MV-4-11 (cell line): Measurements from ENCODE around the gene FADS2.
"Not testable (repeated sequence)": the region's sequence is repeated elsewhere in the genome, so short reads cannot be mapped to it uniquely, and the experiment has no call there.

Source experiments
- DNase-seq: peaks from one replicate; lab custom pipeline; 2025; lab: John Stamatoyannopoulos, UW

Gene FADS2

GRCh38 chr11:61868571-61869428 lies 40.7 kb downstream of the FADS2 start:
- no peak for DNase-seq

- no peak for DNase-seq
These were observed 41.3 kb downstream of the FADS2 start for GRCh38 chr11:61869429-61869707.

- no peak for DNase-seq
These were observed 41.8 kb downstream of the FADS2 start for GRCh38 chr11:61869708-61870451.

GRCh38 chr11:61870541-61871031 lies 42.5 kb downstream of the FADS2 start:
- DNase-seq = no peak

- DNase-seq = peak; percentile 36
These were observed 43.1 kb downstream of the FADS2 start for GRCh38 chr11:61871158-61871597.

GRCh38 chr11:61872935-61873565 lies 45.0 kb downstream of the FADS2 start:
- no peak for DNase-seq

GRCh38 chr11:61873588-61874376 lies 45.7 kb downstream of the FADS2 start:
- DNase-seq = no peak

GRCh38 chr11:61874377-61874809 lies 46.3 kb downstream of the FADS2 start:
- no peak for DNase-seq

GRCh38 chr11:61874853-61875252 lies 46.8 kb downstream of the FADS2 start:
- DNase-seq = no peak

- DNase-seq = no peak
These were observed 47.6 kb downstream of the FADS2 start for GRCh38 chr11:61875698-61876097.

- DNase-seq = no peak
These were observed 51.1 kb downstream of the FADS2 start for GRCh38 chr11:61879152-61879551.

- no peak for DNase-seq
These were observed 51.9 kb downstream of the FADS2 start for GRCh38 chr11:61880031-61880430.

GRCh38 chr11:61880454-61880853 lies 52.4 kb downstream of the FADS2 start:
- no peak for DNase-seq

GRCh38 chr11:61881397-61881796 lies 53.3 kb downstream of the FADS2 start:
- DNase-seq = no peak

GRCh38 chr11:61882267-61882666 lies 54.2 kb downstream of the FADS2 start:
- not testable (repeated sequence) for DNase-seq

- DNase-seq = no peak
These were observed 54.8 kb downstream of the FADS2 start for GRCh38 chr11:61882879-61883278.

- DNase-seq = no peak
These were observed 55.2 kb downstream of the FADS2 start for GRCh38 chr11:61883327-61883726.

GRCh38 chr11:61883947-61884346 lies 55.8 kb downstream of the FADS2 start:
- DNase-seq = no peak

GRCh38 chr11:61885166-61885778 lies 57.2 kb downstream of the FADS2 start:
- DNase-seq = no peak

- DNase-seq = no peak
These were observed 57.9 kb downstream of the FADS2 start for GRCh38 chr11:61885784-61886580.

- no peak for DNase-seq
These were observed 58.5 kb downstream of the FADS2 start for GRCh38 chr11:61886643-61887042.
